HEK293 (cell line): ENCODE measurements around the gene LHX5.

Experiments used
- CTCF ChIA-PET: fragments of 350-600 bp; formaldehyde crosslinking; extraction: SDS; loops from one replicate; lab custom pipeline; 2021; ENCODE audit warnings: antibody characterized with exemption; lab: Yijun Ruan, JAX
- POLR2A ChIA-PET: fragments of 300-600 bp; formaldehyde crosslinking; extraction: SDS; loops from one replicate; lab custom pipeline; 2020; ENCODE audit warnings: antibody characterized with exemption, inconsistent platforms; lab: Yijun Ruan, JAX
- H3K27ac ChIP-seq: fragments of 200-500 bp; sonication (Bioruptor generic); 2 replicates; pipeline ENCODE4 v1.5.1; 2014; ENCODE audit warnings: low read depth, low read length, control low read depth, inconsistent platforms; ENCODE audit errors: extremely low read depth
- H3K36me3 ChIP-seq, 2 experiments: fragments of 200-500 bp in 1 of 2; sonication (Bioruptor generic) in 1 of 2; 1 replicate in 1 of 2; 2 replicates in 1 of 2; pipeline ENCODE4 v1.5.1; 2014 to 2017; ENCODE audit warnings: inconsistent platforms in 2 of 2, low read length in 2 of 2; ENCODE audit not compliant: control insufficient read depth in 2 of 2, insufficient read depth in 1 of 2
- H3K4me1 ChIP-seq: fragments of 200-500 bp; sonication (Bioruptor generic); 2 replicates; pipeline ENCODE4 v1.5.1; 2014; ENCODE audit warnings: mild to moderate bottlenecking, low read length, inconsistent platforms; ENCODE audit not compliant: control insufficient read depth, insufficient read depth
- H3K4me3 ChIP-seq: 2 replicates; pipeline ENCODE4 v1.5.1; 2011; ENCODE audit warnings: low read depth, mild to moderate bottlenecking, control low read depth, low read length, moderate library complexity
- H3K9me3 ChIP-seq: fragments of 200-500 bp; sonication (Bioruptor generic); 2 replicates; pipeline ENCODE4 v1.5.1; 2014; ENCODE audit warnings: low read depth, low read length, inconsistent platforms; ENCODE audit not compliant: control insufficient read depth, insufficient read depth
- REPIN1 ChIP-seq: fragments of 450-650 bp; formaldehyde crosslinking; IDR thresholded peaks from 2 replicates; pipeline ENCODE4 v1.5.1; 2017; ENCODE audit warnings: missing biosample characterization, missing genetic modification characterization, low read depth
- SCRT2 ChIP-seq: fragments of 450-650 bp; formaldehyde crosslinking; IDR thresholded peaks from 2 replicates; pipeline ENCODE4 v1.5.1; 2016; ENCODE audit warnings: missing biosample characterization, missing genetic modification characterization
- SP2 ChIP-seq: fragments of 450-650 bp; formaldehyde crosslinking; IDR thresholded peaks from 2 replicates; pipeline ENCODE4 v1.5.1; 2016; ENCODE audit warnings: missing biosample characterization, missing genetic modification characterization
- YY1 ChIP-seq: fragments of 450-650 bp; formaldehyde crosslinking; IDR thresholded peaks from 2 replicates; pipeline ENCODE4 v1.5.1; 2018; ENCODE audit warnings: missing biosample characterization, missing genetic modification characterization
- ZBTB21 ChIP-seq: fragments of 450-650 bp; formaldehyde crosslinking; IDR thresholded peaks from 2 replicates; pipeline ENCODE4 v1.5.1; 2017; ENCODE audit warnings: missing biosample characterization, missing genetic modification characterization
- ZBTB48 ChIP-seq: fragments of 450-650 bp; formaldehyde crosslinking; IDR thresholded peaks from 2 replicates; pipeline ENCODE4 v1.5.1; 2016; ENCODE audit warnings: missing biosample characterization, missing genetic modification characterization
- ZNF112 ChIP-seq: fragments of 450-650 bp; formaldehyde crosslinking; IDR thresholded peaks from 2 replicates; pipeline ENCODE4 v1.5.0; 2017; ENCODE audit warnings: missing biosample characterization, missing genetic modification characterization
- ZNF184 ChIP-seq: fragments of 450-650 bp; IDR thresholded peaks from 2 replicates; pipeline ENCODE4 v1.5.1; 2018; ENCODE audit warnings: missing biosample characterization, mild to moderate bottlenecking, missing genetic modification characterization
- ZNF202 ChIP-seq: fragments of 450-650 bp; formaldehyde crosslinking; IDR thresholded peaks from 2 replicates; pipeline ENCODE4 v1.5.1; 2016; ENCODE audit warnings: missing biosample characterization, missing genetic modification characterization, borderline replicate concordance
- ZNF221 ChIP-seq: fragments of 450-650 bp; formaldehyde crosslinking; IDR thresholded peaks from 2 replicates; pipeline ENCODE4 v1.5.1; 2017; ENCODE audit warnings: missing biosample characterization, missing genetic modification characterization, borderline replicate concordance
- ZNF248 ChIP-seq: fragments of 450-650 bp; formaldehyde crosslinking; IDR thresholded peaks from 2 replicates; pipeline ENCODE4 v1.5.1; 2017; ENCODE audit warnings: missing biosample characterization, missing genetic modification characterization
- ZNF37A ChIP-seq: fragments of 450-650 bp; IDR thresholded peaks from 2 replicates; pipeline ENCODE4 v1.5.1; 2018; ENCODE audit warnings: missing biosample characterization, missing genetic modification characterization
- ZNF433 ChIP-seq: fragments of 450-650 bp; formaldehyde crosslinking; IDR thresholded peaks from 2 replicates; pipeline ENCODE4 v1.5.1; 2016; ENCODE audit warnings: missing biosample characterization, missing genetic modification characterization, low read depth
- ZNF521 ChIP-seq: fragments of 450-650 bp; formaldehyde crosslinking; IDR thresholded peaks from 2 replicates; pipeline ENCODE4 v1.5.1; 2017; ENCODE audit warnings: missing biosample characterization, mild to moderate bottlenecking, missing genetic modification characterization
- ZNF530 ChIP-seq: fragments of 450-650 bp; formaldehyde crosslinking; IDR thresholded peaks from 2 replicates; pipeline ENCODE4 v1.5.1; 2016; ENCODE audit warnings: low read depth, missing biosample characterization, missing genetic modification characterization
- ZNF585B ChIP-seq: fragments of 450-650 bp; formaldehyde crosslinking; IDR thresholded peaks from 2 replicates; pipeline ENCODE4 v1.5.1; 2016; ENCODE audit warnings: missing biosample characterization, missing genetic modification characterization
- ZNF623 ChIP-seq: fragments of 450-650 bp; formaldehyde crosslinking; IDR thresholded peaks from 2 replicates; pipeline ENCODE4 v1.5.1; 2016; ENCODE audit warnings: missing biosample characterization, missing genetic modification characterization
- ZNF701 ChIP-seq: fragments of 450-650 bp; formaldehyde crosslinking; IDR thresholded peaks from 2 replicates; pipeline ENCODE4 v1.5.1; 2016; ENCODE audit warnings: missing biosample characterization, missing genetic modification characterization
- TF ChIP-seq, protein P1 (sequence below): fragments of 450-650 bp; formaldehyde crosslinking; IDR thresholded peaks from 2 replicates; pipeline ENCODE4 v1.5.1; 2016; ENCODE audit warnings: missing biosample characterization, missing genetic modification characterization
- TF ChIP-seq, protein P2 (sequence below): fragments of 450-650 bp; formaldehyde crosslinking; IDR thresholded peaks from 2 replicates; pipeline ENCODE4 v1.5.1; 2016; ENCODE audit warnings: missing biosample characterization, missing genetic modification characterization
- TF ChIP-seq, protein P3 (sequence below): fragments of 450-650 bp; formaldehyde crosslinking; IDR thresholded peaks from 2 replicates; pipeline ENCODE4 v1.5.1; 2017; ENCODE audit warnings: missing biosample characterization, missing genetic modification characterization
- TF ChIP-seq, protein P4 (sequence below): fragments of 450-650 bp; formaldehyde crosslinking; IDR thresholded peaks from 2 replicates; pipeline ENCODE4 v1.5.1; 2016; ENCODE audit warnings: missing biosample characterization, missing genetic modification characterization
- TF ChIP-seq, protein P5 (sequence below): fragments of 450-650 bp; formaldehyde crosslinking; IDR thresholded peaks from 2 replicates; pipeline ENCODE4 v1.5.1; 2017; ENCODE audit warnings: missing biosample characterization, missing genetic modification characterization

Gene LHX5

DNA sequence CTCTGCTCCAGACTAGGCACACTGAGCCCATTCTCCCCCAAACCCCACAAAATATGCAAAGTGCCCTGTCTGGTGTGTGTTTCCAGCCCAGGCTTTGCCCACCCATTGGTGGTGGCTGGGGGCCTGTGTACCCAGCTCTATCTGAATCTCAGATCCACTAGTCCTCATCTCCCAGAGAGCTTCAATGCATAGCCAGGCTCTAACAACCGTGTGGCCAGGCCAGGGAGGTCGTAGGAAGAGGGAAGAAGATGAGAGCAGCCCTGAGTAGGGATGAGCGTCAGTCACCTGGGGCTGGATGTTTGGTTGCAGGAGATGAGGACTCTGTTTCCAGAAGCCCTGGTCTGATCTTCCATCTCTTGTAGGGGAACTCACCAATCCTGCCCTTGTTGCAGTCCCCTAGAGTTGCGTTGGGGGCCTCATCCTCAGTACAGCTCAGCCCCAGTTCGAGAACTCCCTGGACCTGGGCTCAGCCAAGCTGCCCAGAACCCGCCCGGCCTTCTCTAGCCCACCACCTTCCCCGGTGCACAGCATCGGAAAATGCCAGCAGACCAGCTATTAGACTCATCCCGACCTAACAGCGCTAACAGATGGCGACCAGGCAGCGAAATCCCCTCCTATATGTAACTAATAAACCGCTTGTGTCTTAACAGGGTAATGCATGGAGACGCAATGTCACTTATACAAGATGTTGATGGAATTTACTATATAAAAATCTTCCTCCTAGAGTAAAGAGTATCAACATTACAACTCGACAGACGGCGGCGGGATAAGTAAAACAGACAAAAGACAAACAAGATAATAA lies 3.2 kb upstream of the LHX5 start:
- Histone ChIP-seq H3K4me1 (no peaks in the 10 kb centered on the region), H3K36me3 (no peaks in the 10 kb centered on the region), H3K4me3 (no peak overlapping the region), H3K9me3 (no peaks in the 10 kb centered on the region), H3K27ac (no peak overlapping the region)
- POLR2A ChIA-PET, result no interaction called here
- TF ChIP-seq ZNF221 (tag by site-specific recombination), result no peak
- no peak for TF ChIP-seq ZNF623 (tag by site-specific recombination)
- no peak for TF ChIP-seq ZNF433 (tag by site-specific recombination)
- TF ChIP-seq, protein P1, sequence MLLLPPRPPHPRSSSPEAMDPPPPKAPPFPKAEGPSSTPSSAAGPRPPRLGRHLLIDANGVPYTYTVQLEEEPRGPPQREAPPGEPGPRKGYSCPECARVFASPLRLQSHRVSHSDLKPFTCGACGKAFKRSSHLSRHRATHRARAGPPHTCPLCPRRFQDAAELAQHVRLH (tag by site-specific recombination), result no peak
- no peak for TF ChIP-seq ZNF585B
- TF ChIP-seq, all 188 proteins: peak for 0
- CTCF ChIA-PET, result interaction anchor here (2.2 kb wide), 1 partner anchor 12 kb away, joined by 7 read pairs; no protein-coding TSS in a partner anchor

DNA sequence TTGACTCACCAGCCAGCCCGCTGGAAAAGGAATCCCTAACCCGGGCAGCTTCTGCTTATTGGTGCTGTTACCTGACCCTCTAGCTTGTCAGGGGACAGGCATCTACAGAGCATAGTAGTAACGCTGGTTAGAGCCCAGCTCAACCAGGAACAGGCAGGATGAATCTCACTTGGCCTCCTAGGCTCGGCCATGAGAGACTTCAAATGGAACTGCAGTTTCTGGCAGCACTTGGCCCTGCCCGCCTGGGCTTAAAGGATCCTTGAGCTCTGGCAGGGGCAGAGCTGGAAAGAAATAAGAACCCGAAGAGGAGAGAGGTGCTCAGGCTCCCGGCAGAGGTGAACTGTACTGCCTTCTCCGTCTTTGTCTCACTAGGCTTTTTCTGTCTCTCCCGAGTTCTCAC lies 2.3 kb upstream of the LHX5 start:
- H3K9me3 ChIP-seq, result no peaks in the 10 kb centered on the region
- no peaks in the 10 kb centered on the region for H3K4me1 ChIP-seq
- TF ChIP-seq ZNF37A (tag by site-specific recombination) (no peak), SCRT2 (no peak), YY1 (tag by site-specific recombination) (no peak), ZBTB21 (tag by site-specific recombination) (no peak), ZBTB48 (tag by site-specific recombination) (no peak), ZNF184 (tag by site-specific recombination) (no peak), ZNF248 (tag by site-specific recombination) (no peak), ZNF202 (tag by site-specific recombination) (no peak), ZNF530 (no peak), SP2 (tag by site-specific recombination) (no peak), ZNF701 (tag by site-specific recombination) (no peak), REPIN1 (no peak)
- TF ChIP-seq, protein P1 (tag by site-specific recombination), result no peak
- TF ChIP-seq, protein P2, sequence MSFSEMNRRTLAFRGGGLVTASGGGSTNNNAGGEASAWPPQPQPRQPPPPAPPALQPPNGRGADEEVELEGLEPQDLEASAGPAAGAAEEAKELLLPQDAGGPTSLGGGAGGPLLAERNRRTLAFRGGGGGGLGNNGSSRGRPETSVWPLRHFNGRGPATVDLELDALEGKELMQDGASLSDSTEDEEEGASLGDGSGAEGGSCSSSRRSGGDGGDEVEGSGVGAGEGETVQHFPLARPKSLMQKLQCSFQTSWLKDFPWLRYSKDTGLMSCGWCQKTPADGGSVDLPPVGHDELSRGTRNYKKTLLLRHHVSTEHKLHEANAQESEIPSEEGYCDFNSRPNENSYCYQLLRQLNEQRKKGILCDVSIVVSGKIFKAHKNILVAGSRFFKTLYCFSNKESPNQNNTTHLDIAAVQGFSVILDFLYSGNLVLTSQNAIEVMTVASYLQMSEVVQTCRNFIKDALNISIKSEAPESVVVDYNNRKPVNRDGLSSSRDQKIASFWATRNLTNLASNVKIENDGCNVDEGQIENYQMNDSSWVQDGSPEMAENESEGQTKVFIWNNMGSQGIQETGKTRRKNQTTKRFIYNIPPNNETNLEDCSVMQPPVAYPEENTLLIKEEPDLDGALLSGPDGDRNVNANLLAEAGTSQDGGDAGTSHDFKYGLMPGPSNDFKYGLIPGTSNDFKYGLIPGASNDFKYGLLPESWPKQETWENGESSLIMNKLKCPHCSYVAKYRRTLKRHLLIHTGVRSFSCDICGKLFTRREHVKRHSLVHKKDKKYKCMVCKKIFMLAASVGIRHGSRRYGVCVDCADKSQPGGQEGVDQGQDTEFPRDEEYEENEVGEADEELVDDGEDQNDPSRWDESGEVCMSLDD, result no peak
- H3K27ac ChIP-seq, result no peak overlapping the region
- H3K36me3 ChIP-seq, result no peaks in the 10 kb centered on the region
- no peak overlapping the region for H3K4me3 ChIP-seq
- ChIA-PET POLR2A (no interaction called here), CTCF (interaction anchor here (2.2 kb wide), 1 partner anchor 11 kb away, joined by 7 read pairs; no protein-coding TSS in a partner anchor)

DNA sequence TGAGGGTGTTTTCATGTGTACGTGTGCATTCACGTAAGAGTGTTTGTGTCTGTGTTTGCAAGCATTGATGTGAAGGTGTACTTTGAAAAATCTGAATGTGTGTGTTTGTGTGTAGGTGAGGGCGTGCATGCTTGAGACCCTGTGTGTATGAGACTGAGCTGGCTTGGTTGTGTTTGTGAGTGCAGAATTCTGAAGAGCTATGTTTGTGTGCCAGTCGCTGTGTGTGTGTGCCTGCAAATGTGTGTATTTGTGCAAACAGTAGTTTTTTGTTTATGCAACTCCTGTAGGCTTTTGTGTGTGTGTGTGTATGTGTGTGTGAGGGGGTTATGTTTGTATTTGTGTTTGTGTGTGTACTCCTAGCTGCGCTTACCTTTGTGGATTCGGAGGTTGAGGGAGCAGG lies 1.7 kb upstream of the LHX5 start:
- H3K4me3 ChIP-seq, result no peak overlapping the region
- H3K9me3 ChIP-seq, result no peaks in the 10 kb centered on the region
- no peaks in the 10 kb centered on the region for H3K36me3 ChIP-seq
- CTCF ChIA-PET, result interaction anchor here (0.6 to 2.2 kb wide), 2 partner anchors 11 to 294 kb away, joined by 3 to 7 read pairs; no protein-coding TSS in a partner anchor
- POLR2A ChIA-PET, result no interaction called here
- H3K4me1 ChIP-seq, result no peaks in the 10 kb centered on the region
- no peak overlapping the region for H3K27ac ChIP-seq
- TF ChIP-seq, protein P3, sequence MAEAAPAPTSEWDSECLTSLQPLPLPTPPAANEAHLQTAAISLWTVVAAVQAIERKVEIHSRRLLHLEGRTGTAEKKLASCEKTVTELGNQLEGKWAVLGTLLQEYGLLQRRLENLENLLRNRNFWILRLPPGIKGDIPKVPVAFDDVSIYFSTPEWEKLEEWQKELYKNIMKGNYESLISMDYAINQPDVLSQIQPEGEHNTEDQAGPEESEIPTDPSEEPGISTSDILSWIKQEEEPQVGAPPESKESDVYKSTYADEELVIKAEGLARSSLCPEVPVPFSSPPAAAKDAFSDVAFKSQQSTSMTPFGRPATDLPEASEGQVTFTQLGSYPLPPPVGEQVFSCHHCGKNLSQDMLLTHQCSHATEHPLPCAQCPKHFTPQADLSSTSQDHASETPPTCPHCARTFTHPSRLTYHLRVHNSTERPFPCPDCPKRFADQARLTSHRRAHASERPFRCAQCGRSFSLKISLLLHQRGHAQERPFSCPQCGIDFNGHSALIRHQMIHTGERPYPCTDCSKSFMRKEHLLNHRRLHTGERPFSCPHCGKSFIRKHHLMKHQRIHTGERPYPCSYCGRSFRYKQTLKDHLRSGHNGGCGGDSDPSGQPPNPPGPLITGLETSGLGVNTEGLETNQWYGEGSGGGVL, result no peak
- no peak for TF ChIP-seq ZNF112
- no peak for TF ChIP-seq SCRT2
- TF ChIP-seq, protein P4, sequence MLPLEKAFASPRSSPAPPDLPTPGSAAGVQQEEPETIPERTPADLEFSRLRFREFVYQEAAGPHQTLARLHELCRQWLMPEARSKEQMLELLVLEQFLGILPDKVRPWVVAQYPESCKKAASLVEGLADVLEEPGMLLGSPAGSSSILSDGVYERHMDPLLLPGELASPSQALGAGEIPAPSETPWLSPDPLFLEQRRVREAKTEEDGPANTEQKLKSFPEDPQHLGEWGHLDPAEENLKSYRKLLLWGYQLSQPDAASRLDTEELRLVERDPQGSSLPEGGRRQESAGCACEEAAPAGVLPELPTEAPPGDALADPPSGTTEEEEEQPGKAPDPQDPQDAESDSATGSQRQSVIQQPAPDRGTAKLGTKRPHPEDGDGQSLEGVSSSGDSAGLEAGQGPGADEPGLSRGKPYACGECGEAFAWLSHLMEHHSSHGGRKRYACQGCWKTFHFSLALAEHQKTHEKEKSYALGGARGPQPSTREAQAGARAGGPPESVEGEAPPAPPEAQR (tag by site-specific recombination), result no peak
- TF ChIP-seq, protein P1 (tag by site-specific recombination), result no peak
- TF ChIP-seq, protein P5, sequence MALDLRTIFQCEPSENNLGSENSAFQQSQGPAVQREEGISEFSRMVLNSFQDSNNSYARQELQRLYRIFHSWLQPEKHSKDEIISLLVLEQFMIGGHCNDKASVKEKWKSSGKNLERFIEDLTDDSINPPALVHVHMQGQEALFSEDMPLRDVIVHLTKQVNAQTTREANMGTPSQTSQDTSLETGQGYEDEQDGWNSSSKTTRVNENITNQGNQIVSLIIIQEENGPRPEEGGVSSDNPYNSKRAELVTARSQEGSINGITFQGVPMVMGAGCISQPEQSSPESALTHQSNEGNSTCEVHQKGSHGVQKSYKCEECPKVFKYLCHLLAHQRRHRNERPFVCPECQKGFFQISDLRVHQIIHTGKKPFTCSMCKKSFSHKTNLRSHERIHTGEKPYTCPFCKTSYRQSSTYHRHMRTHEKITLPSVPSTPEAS (tag by site-specific recombination), result no peak; the same call in 1 of the 2 replicates
- no peak for TF ChIP-seq ZNF521 (tag by site-specific recombination)
